Activated naive CD8-positive, alpha-beta T cell treated with anti-CD3 and anti-CD28 coated beads for 36 hours (primary cell): ENCODE results near the gene ZNF791. TPM values are rescaled to one million over a fixed set of nuclear protein-coding genes. Genes with fewer than 3 reads are reported as not detected.
"Not testable (repeated sequence)": the region's sequence is repeated elsewhere in the genome, so short reads cannot be mapped to it uniquely, and the experiment has no call there.

Experiments
- DNase-seq: peaks from one replicate; pipeline ENCODE4 v3.0.0; 2021
- H3K27ac Mint-ChIP-seq: one replicate; pipeline ENCODE4 v1.8.0; 2022; ENCODE audit warnings: mild to moderate bottlenecking, moderate library complexity, mixed read lengths
- H3K27me3 Mint-ChIP-seq: one replicate; pipeline ENCODE4 v1.8.0; 2022; ENCODE audit warnings: mild to moderate bottlenecking, mixed read lengths
- H3K36me3 Mint-ChIP-seq: one replicate; pipeline ENCODE4 v1.8.0; 2021; ENCODE audit warnings: mild to moderate bottlenecking, mixed read lengths
- H3K4me1 Mint-ChIP-seq: one replicate; pipeline ENCODE4 v1.8.0; 2021; ENCODE audit warnings: mixed read lengths
- H3K4me3 Mint-ChIP-seq: one replicate; pipeline ENCODE4 v1.8.0; 2022; ENCODE audit warnings: mild to moderate bottlenecking, moderate library complexity, mixed read lengths
- H3K9me3 Mint-ChIP-seq: one replicate; pipeline ENCODE4 v1.8.0; 2022; ENCODE audit warnings: mixed read lengths
- total RNA-seq, 2 experiments: library from RNA; stranded (reverse); gene quantifications; one replicate each; pipeline ENCODE4 v1.2.3, GENCODE V29; 2021

The ZNF791 gene
- total RNA-seq = 10 to 100 TPM; 14.6 to 15.1 TPM

- Mint-ChIP-seq H3K4me3 (peak within 1 kb of the TSS; percentile 99), H3K36me3 (peaks cover 23% of the 10 kb centered on the region), H3K4me1 (peaks cover 27% of the 10 kb centered on the region), H3K27me3 (no peaks in the 10 kb centered on the region), H3K27ac (peak within 1 kb of the TSS; percentile 97), H3K9me3 (no peaks in the 10 kb centered on the region)
- DNase-seq = peak; percentile 96
Measured at GRCh38 chr19:12610540-12611360, at the start of gene ZNF791, which contains the start of gene ZNF490. ZNF791 (plus strand) TSS chr19:12610920; CDS start chr19:12611080, 160 bp downstream. ZNF490 (minus strand) TSS chr19:12610813; CDS start chr19:12610680, 133 bp downstream.

- H3K27ac Mint-ChIP-seq = no peak overlapping the region
- H3K36me3 Mint-ChIP-seq = no peaks in the 10 kb centered on the region
- H3K27me3 Mint-ChIP-seq = no peaks in the 10 kb centered on the region
- no peak overlapping the region for H3K4me3 Mint-ChIP-seq
- DNase-seq = peak; percentile 86
- no peaks in the 10 kb centered on the region for H3K9me3 Mint-ChIP-seq
- peaks cover 5% of the 10 kb centered on the region for H3K4me1 Mint-ChIP-seq
Measured at GRCh38 chr19:12564016-12564664, 46.6 kb upstream of the ZNF791 start.

- not testable (repeated sequence) for H3K27me3 Mint-ChIP-seq, H3K36me3 Mint-ChIP-seq, DNase-seq, H3K27ac Mint-ChIP-seq, H3K9me3 Mint-ChIP-seq, H3K4me1 Mint-ChIP-seq, H3K4me3 Mint-ChIP-seq
Measured at GRCh38 chr19:12566380-12566779, 44.3 kb upstream of the ZNF791 start.

- Mint-ChIP-seq H3K27ac (no peak overlapping the region), H3K9me3 (no peaks in the 10 kb centered on the region), H3K4me1 (peaks cover 8% of the 10 kb centered on the region), H3K36me3 (no peaks in the 10 kb centered on the region), H3K27me3 (no peaks in the 10 kb centered on the region), H3K4me3 (no peak overlapping the region)
- DNase-seq = no peak
Measured at GRCh38 chr19:12567951-12568350, 42.8 kb upstream of the ZNF791 start.

GRCh38 chr19:12574036-12574435 lies 36.7 kb upstream of the ZNF791 start:
- Mint-ChIP-seq H3K4me3 (no peak overlapping the region), H3K27me3 (no peaks in the 10 kb centered on the region), H3K9me3 (no peaks in the 10 kb centered on the region), H3K27ac (peak overlapping the region; percentile 69), H3K36me3 (peaks cover 17% of the 10 kb centered on the region), H3K4me1 (peaks cover 12% of the 10 kb centered on the region)
- no peak for DNase-seq

GRCh38 chr19:12578641-12579040 lies 32.1 kb upstream of the ZNF791 start:
- Mint-ChIP-seq H3K36me3 (peaks cover 57% of the 10 kb centered on the region), H3K4me3 (no peak overlapping the region), H3K27me3 (no peaks in the 10 kb centered on the region), H3K9me3 (peaks cover 26% of the 10 kb centered on the region), H3K4me1 (peaks cover 9% of the 10 kb centered on the region), H3K27ac (no peak overlapping the region)
- no peak for DNase-seq

GRCh38 chr19:12580180-12580694 lies 30.5 kb upstream of the ZNF791 start:
- Mint-ChIP-seq H3K9me3 (peaks cover 26% of the 10 kb centered on the region), H3K27me3 (no peaks in the 10 kb centered on the region), H3K4me1 (no peaks in the 10 kb centered on the region), H3K4me3 (no peak overlapping the region), H3K27ac (no peak overlapping the region), H3K36me3 (peaks cover 56% of the 10 kb centered on the region)
- DNase-seq = no peak

- H3K36me3 Mint-ChIP-seq = peaks cover 56% of the 10 kb centered on the region
- H3K9me3 Mint-ChIP-seq = peaks cover 26% of the 10 kb centered on the region
- H3K27ac Mint-ChIP-seq = no peak overlapping the region
- H3K4me3 Mint-ChIP-seq = no peak overlapping the region
- H3K27me3 Mint-ChIP-seq = no peaks in the 10 kb centered on the region
- no peak for DNase-seq
- H3K4me1 Mint-ChIP-seq = no peaks in the 10 kb centered on the region
Measured at GRCh38 chr19:12581100-12581499, 29.6 kb upstream of the ZNF791 start.

- H3K36me3 Mint-ChIP-seq = peaks cover 8% of the 10 kb centered on the region
- peaks cover 4% of the 10 kb centered on the region for H3K4me1 Mint-ChIP-seq
- H3K27me3 Mint-ChIP-seq = no peaks in the 10 kb centered on the region
- DNase-seq = no peak
- H3K27ac Mint-ChIP-seq = no peak overlapping the region
- no peaks in the 10 kb centered on the region for H3K9me3 Mint-ChIP-seq
- no peak overlapping the region for H3K4me3 Mint-ChIP-seq
Measured at GRCh38 chr19:12596485-12596884, 14.2 kb upstream of the ZNF791 start.

GRCh38 chr19:12596927-12597548 lies 13.7 kb upstream of the ZNF791 start:
- Mint-ChIP-seq H3K9me3 (no peaks in the 10 kb centered on the region), H3K27me3 (no peaks in the 10 kb centered on the region)

GRCh38 chr19:12597594-12597993 lies 13.1 kb upstream of the ZNF791 start:
- Mint-ChIP-seq H3K27me3 (no peaks in the 10 kb centered on the region), H3K4me3 (no peak overlapping the region), H3K27ac (no peak overlapping the region), H3K36me3 (peaks cover 11% of the 10 kb centered on the region), H3K4me1 (peaks cover 4% of the 10 kb centered on the region), H3K9me3 (no peaks in the 10 kb centered on the region)
- DNase-seq = no peak

More at GRCh38 chr19:12596927-12597548, 13.7 kb upstream of the ZNF791 start:
- H3K36me3 Mint-ChIP-seq = peaks cover 10% of the 10 kb centered on the region
- DNase-seq = no peak
- H3K4me1 Mint-ChIP-seq = peaks cover 4% of the 10 kb centered on the region
- H3K27ac Mint-ChIP-seq = no peak overlapping the region
- H3K4me3 Mint-ChIP-seq = no peak overlapping the region

GRCh38 chr19:12603714-12604113 lies 7.0 kb upstream of the ZNF791 start:
- Mint-ChIP-seq H3K36me3 (peaks cover 22% of the 10 kb centered on the region), H3K9me3 (no peaks in the 10 kb centered on the region), H3K27me3 (no peaks in the 10 kb centered on the region), H3K27ac (peak overlapping the region; percentile 54), H3K4me3 (no peak overlapping the region), H3K4me1 (peaks cover 11% of the 10 kb centered on the region)
- peak; percentile 64 for DNase-seq

GRCh38 chr19:12606796-12607195 lies 3.9 kb upstream of the ZNF791 start:
- Mint-ChIP-seq H3K27ac (no peak overlapping the region), H3K4me3 (no peak overlapping the region), H3K9me3 (no peaks in the 10 kb centered on the region), H3K27me3 (no peaks in the 10 kb centered on the region), H3K36me3 (peaks cover 14% of the 10 kb centered on the region), H3K4me1 (peaks cover 9% of the 10 kb centered on the region)
- no peak for DNase-seq

GRCh38 chr19:12607631-12608030 lies 3.1 kb upstream of the ZNF791 start:
- Mint-ChIP-seq H3K9me3 (no peaks in the 10 kb centered on the region), H3K36me3 (peaks cover 11% of the 10 kb centered on the region), H3K27ac (no peak overlapping the region), H3K4me3 (no peak overlapping the region), H3K27me3 (no peaks in the 10 kb centered on the region), H3K4me1 (peaks cover 13% of the 10 kb centered on the region)
- no peak for DNase-seq

GRCh38 chr19:12611361-12611699 lies 610 bp downstream of the ZNF791 start:
- peak overlapping the region; percentile 99 for H3K4me3 Mint-ChIP-seq
- H3K27ac Mint-ChIP-seq = peak overlapping the region; percentile 97
- H3K4me1 Mint-ChIP-seq = peaks cover 32% of the 10 kb centered on the region
- H3K9me3 Mint-ChIP-seq = no peaks in the 10 kb centered on the region
- peaks cover 29% of the 10 kb centered on the region for H3K36me3 Mint-ChIP-seq
- no peak for DNase-seq
- H3K27me3 Mint-ChIP-seq = no peaks in the 10 kb centered on the region
